Ovary (tissue), 9 donors: ENCODE results near the gene RNF11. TPM values are rescaled to one million over a fixed set of nuclear protein-coding genes. Genes with fewer than 3 reads are reported as not detected.
"Not testable (repeated sequence)": the region's sequence is repeated elsewhere in the genome, so short reads cannot be mapped to it uniquely, and the experiment has no call there.

ENCODE experiments used
- DNase-seq, 5 donors: peaks; one replicate each; pipeline ENCODE4 v3.0.0-alpha.2; 2019 to 2020
- H3K27ac ChIP-seq, 2 donors: fragments of 200-600 bp; one replicate each; pipeline versions ENCODE4 v1.5.1 to v1.8.0; 2019 to 2022
- H3K27me3 ChIP-seq: fragments of 200-600 bp; one replicate; pipeline ENCODE4 v1.8.0; 2022
- H3K36me3 ChIP-seq: fragments of 200-600 bp; sonication (generic); one replicate; pipeline ENCODE4 v1.5.1; 2019
- H3K4me1 ChIP-seq: one replicate; pipeline ENCODE4 v1.8.1; 2013; ENCODE audit warnings: mild to moderate bottlenecking, moderate library complexity; ENCODE audit not compliant: insufficient read depth
- H3K4me3 ChIP-seq: fragments of 200-600 bp; sonication (generic); one replicate; pipeline ENCODE4 v1.5.1; 2017
- H3K9me3 ChIP-seq, 2 donors: fragments of 200-600 bp in 1 of 2; sonication (generic) in 1 of 2; one replicate each; pipeline versions ENCODE4 v1.5.1 to v1.8.1; 2013 to 2019; ENCODE audit warnings: mild to moderate bottlenecking in 1 of 2, moderate library complexity in 1 of 2
- EP300 ChIP-seq: sonication (generic); formaldehyde crosslinking; IDR thresholded peaks from one replicate; pipeline ENCODE4 v1.6.1; 2017; ENCODE audit warnings: antibody characterized with exemption
- POLR2A ChIP-seq: fragments of 450-650 bp; IDR thresholded peaks from one replicate; pipeline ENCODE4 v1.6.1; 2017; ENCODE audit warnings: antibody characterized with exemption, mild to moderate bottlenecking, moderate library complexity
- WGBS, 3 donors: extraction: QIAGEN DNeasy Blood & Tissue Kit in 1 of 3; methylation state at CpG; one replicate each; pipeline versions ENCODE4 v1.1.5 to v1.1.7; 2013 to 2017; 5-methylcytosine and 5-hydroxymethylcytosine counted together
- intact Hi-C, 4 donors: fragments of 100-400 bp; cut with DNase I; formaldehyde crosslinking; loops; one replicate each; pipeline versions ENCODE4 v1.11.0 to v1.15.1; 2022 to 2023
- polyA plus RNA-seq, 2 donors: library from polyadenylated mRNA; stranded (reverse); fragments of 200-250 nt in 1 of 2; fragments of 350-450 nt in 1 of 2; fragmentation: Illumina TruSeq in 1 of 2; extraction: RNeasy Lipid Tissue Mini Kit (QIAGEN cat#74804) in 1 of 2; gene quantifications; one replicate each; pipeline ENCODE4 v1.2.3, GENCODE V29; 2013 to 2014
- total RNA-seq, 7 donors: library from RNA; depleted of rRNA in 2 of 7; stranded (reverse); fragments of >200 nt in 2 of 7; fragmentation: NEBNext Ultra II Directional in 3 of 7; extraction: Animal tissue kit (Norgen Biotek cat#: 25700) in 3 of 7; gene quantifications; one replicate each; pipeline versions ENCODE4 v1.1.0 to v1.2.4, GENCODE V29; 2016 to 2023
- TF ChIP-seq, protein P1 (sequence below), 3 donors: fragments of 450-650 bp in 2 of 3; fragments of 200-600 bp in 1 of 3; IDR thresholded peaks; one replicate each; pipeline versions ENCODE4 v1.5.1 to v1.8.0; 2016 to 2022; ENCODE audit warnings: antibody characterized with exemption in 3 of 3, mild to moderate bottlenecking in 1 of 3
- donor health status: DM: no; HTN: no; CAD: no; lungs with moderate emphysema.
- donor health status: DM: no; HTN: no; CAD: no.
- donor health status: Bipolar disorder and iron deficiency.
- donor health status: DM: yes; HTN: yes; CAD: no.
- donor health status: DM: no; HTN: no; CAD: no.
- donor health status: DM: yes; HTN: yes; CAD: no.

RNF11 gene
- total and polyA plus RNA-seq, 9 donors: 108 to 209 (median 126) TPM

DNA sequence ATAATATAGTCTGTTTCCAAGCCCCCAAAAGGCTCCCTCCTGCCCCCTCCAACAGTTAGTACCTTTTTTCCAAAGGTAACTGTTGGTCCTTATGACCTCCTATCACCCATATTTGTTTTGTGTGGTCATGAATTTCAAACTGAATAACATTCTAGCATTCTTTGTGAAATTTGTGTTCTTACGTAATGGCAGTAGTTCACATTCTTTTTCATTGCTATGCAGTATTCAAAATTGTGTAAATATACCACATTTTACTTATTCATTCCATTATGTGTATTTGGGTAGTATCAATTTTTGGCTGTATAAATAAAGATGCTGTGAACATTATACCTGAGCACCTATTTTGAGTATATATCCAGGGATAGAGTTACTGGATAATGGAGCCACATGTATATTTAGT is 13.4 kb downstream of the RNF11 start:
- DNase-seq: no peak
- no peak overlapping the region for H3K4me3 ChIP-seq
- TF ChIP-seq EP300 (no peak), POLR2A (no peak)
- TF ChIP-seq, protein P1, sequence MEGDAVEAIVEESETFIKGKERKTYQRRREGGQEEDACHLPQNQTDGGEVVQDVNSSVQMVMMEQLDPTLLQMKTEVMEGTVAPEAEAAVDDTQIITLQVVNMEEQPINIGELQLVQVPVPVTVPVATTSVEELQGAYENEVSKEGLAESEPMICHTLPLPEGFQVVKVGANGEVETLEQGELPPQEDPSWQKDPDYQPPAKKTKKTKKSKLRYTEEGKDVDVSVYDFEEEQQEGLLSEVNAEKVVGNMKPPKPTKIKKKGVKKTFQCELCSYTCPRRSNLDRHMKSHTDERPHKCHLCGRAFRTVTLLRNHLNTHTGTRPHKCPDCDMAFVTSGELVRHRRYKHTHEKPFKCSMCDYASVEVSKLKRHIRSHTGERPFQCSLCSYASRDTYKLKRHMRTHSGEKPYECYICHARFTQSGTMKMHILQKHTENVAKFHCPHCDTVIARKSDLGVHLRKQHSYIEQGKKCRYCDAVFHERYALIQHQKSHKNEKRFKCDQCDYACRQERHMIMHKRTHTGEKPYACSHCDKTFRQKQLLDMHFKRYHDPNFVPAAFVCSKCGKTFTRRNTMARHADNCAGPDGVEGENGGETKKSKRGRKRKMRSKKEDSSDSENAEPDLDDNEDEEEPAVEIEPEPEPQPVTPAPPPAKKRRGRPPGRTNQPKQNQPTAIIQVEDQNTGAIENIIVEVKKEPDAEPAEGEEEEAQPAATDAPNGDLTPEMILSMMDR (IDR thresholded peaks at IDR 0.05): no peak
- H3K9me3 ChIP-seq: no peaks in the 10 kb centered on the region
- 94 to 99% (median 98%) methylated on average over 1 of the region's 1 CpG for WGBS, 3 donors
- intact Hi-C loops: loop anchor here in 1 of 4 donors (10.0 kb wide), 1 partner anchor 55 kb away; no protein-coding TSS in a partner anchor
- no peak overlapping the region for H3K27ac ChIP-seq
- no peaks in the 10 kb centered on the region for H3K27me3 ChIP-seq
- peaks cover 2% of the 10 kb centered on the region for H3K4me1 ChIP-seq
- H3K36me3 ChIP-seq: no peaks in the 10 kb centered on the region

GRCh38 chr1:51250729-51251128 is 14.7 kb downstream of the RNF11 start:
- H3K27ac ChIP-seq, intact Hi-C loops, H3K9me3 ChIP-seq, H3K4me3 ChIP-seq, H3K27me3 ChIP-seq, H3K36me3 ChIP-seq, H3K4me1 ChIP-seq, DNase-seq: not testable (repeated sequence)
- WGBS, 3 donors: 98 to 99% (median 98%) methylated on average over 14 of the region's 14 CpGs

- DNase-seq, H3K36me3 ChIP-seq, intact Hi-C loops, H3K9me3 ChIP-seq, H3K4me3 ChIP-seq, H3K27ac ChIP-seq, H3K27me3 ChIP-seq, H3K4me1 ChIP-seq: not testable (repeated sequence)
- WGBS, 3 donors: 98 to 99% (median 98%) methylated on average over 20 of the region's 20 CpGs
These were observed 15.1 kb downstream of the RNF11 start for GRCh38 chr1:51251165-51251564.

DNA sequence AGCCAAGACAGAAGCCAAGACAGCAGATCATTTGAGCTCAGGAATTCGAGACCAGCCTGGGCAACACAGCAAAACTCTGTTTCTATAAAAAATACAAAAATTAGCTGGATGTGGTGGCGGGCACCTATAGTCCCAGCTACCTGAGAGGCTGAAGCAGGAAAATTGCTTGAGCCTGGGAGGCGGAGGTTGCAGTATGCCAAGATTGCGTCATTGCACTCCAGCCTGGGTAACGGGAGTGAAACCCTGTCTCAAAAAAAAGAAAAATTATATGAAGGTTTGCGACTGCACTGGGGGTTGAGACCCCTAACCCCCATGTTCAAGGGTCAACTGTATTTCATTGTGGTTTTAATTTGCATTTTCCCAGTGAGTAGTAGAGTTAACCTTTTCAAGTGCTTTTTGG is 16.3 kb downstream of the RNF11 start:
- intact Hi-C loops: no loop called here
- TF ChIP-seq, protein P1 (IDR thresholded peaks at IDR 0.05): no peak
- TF ChIP-seq EP300: no peak
- no peaks in the 10 kb centered on the region for H3K27me3 ChIP-seq
- 96% methylated on average over 6 of the region's 6 CpGs for WGBS, 3 donors
- no peaks in the 10 kb centered on the region for H3K36me3 ChIP-seq
- H3K4me1 ChIP-seq: peaks cover 6% of the 10 kb centered on the region
- H3K27ac ChIP-seq: no peak overlapping the region
- DNase-seq: no peak
- no peaks in the 10 kb centered on the region for H3K9me3 ChIP-seq
- no peak overlapping the region for H3K4me3 ChIP-seq

- no peaks in the 10 kb centered on the region for H3K27me3 ChIP-seq
- H3K9me3 ChIP-seq: no peaks in the 10 kb centered on the region
- H3K27ac ChIP-seq: no peak overlapping the region
- H3K4me3 ChIP-seq: no peak overlapping the region
- H3K4me1 ChIP-seq: peaks cover 9% of the 10 kb centered on the region
- DNase-seq: no peak
- intact Hi-C loops: no loop called here
- no peaks in the 10 kb centered on the region for H3K36me3 ChIP-seq
- 62 to 73% (median 67%) methylated on average over 5 of the region's 5 CpGs for WGBS, 3 donors
- TF ChIP-seq, protein P1 (IDR thresholded peaks at IDR 0.05): no peak
- TF ChIP-seq EP300 (no peak), POLR2A (no peak)
These were observed 17.6 kb downstream of the RNF11 start for GRCh38 chr1:51253691-51254090.

DNA sequence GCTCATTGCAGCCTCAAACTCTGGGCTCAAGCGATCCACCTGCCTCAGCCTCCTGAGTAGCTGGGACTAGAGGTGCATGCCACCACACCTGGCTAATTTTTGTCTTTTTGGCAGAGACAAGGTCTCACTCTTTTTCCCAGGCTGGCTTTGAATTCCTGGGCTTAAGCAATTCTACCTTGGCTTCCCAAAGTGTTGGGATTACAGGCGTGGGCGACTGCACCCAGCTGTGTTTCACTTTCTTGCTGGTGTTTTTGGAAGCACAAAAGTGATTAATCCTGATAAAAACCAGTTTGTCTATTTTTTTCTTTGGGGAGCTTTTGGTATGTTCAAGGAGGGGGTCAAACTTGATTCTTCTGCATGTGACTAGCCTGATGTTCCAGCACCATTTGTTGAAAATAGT is 19.3 kb downstream of the RNF11 start:
- Histone ChIP-seq H3K4me3 (no peak overlapping the region), H3K27ac (no peak overlapping the region), H3K4me1 (peaks cover 12% of the 10 kb centered on the region), H3K36me3 (no peaks in the 10 kb centered on the region), H3K9me3 (no peaks in the 10 kb centered on the region), H3K27me3 (no peaks in the 10 kb centered on the region)
- intact Hi-C loops: no loop called here
- TF ChIP-seq, protein P1 (IDR thresholded peaks at IDR 0.05): no peak
- no peak for TF ChIP-seq EP300
- no peak for TF ChIP-seq POLR2A
- DNase-seq: no peak
- 39 to 43% (median 42%) methylated on average over 3 of the region's 3 CpGs for WGBS, 3 donors
